ENCODE results near the gene NASP. TPM values are rescaled to one million over a fixed set of nuclear protein-coding genes. Genes with fewer than 3 reads are reported as not detected.

Gene NASP
- total and polyA plus RNA-seq, 2 experiments from 2014 or later, result 294 to 1,039 TPM

- TF ChIP-seq ZNF462 (CRISPR knock-in tag; IDR thresholded peaks at IDR 0.05) (no peak), CREB1 (CRISPR knock-in tag; IDR thresholded peaks at IDR 0.05; ENCODE audit: low read depth) (no peak), REST (IDR thresholded peaks at IDR 0.05; ENCODE audit: unreplicated experiment) (no peak)
Observed at GRCh38 chr1:45589861-45590260, 6.0 kb downstream of the NASP start (continued).

GRCh38 chr1:45594412-45594811, 10.6 kb downstream of the NASP start:
- peaks cover 98% of the 10 kb centered on the region for H4K20me1 ChIP-seq (replicated peaks; ENCODE audit: insufficient read depth)
- no peaks in the 10 kb centered on the region for H3K9me3 Mint-ChIP-seq
- no peak overlapping the region for H3K27ac Mint-ChIP-seq
- peaks cover 91% of the 10 kb centered on the region for H3K36me3 Mint-ChIP-seq (ENCODE audit: low read depth)
- peaks cover 100% of the 10 kb centered on the region for H3K79me2 ChIP-seq (replicated peaks; ENCODE audit: insufficient read depth)
- DNase-seq (ENCODE audit: low spot score), result no peak
- no peak overlapping the region for H2AFZ ChIP-seq
- peaks cover 12% of the 10 kb centered on the region; the same call in 1 of the 2 replicates for H3K4me1 ChIP-seq (ENCODE audit: insufficient read depth)
- peaks cover 66% of the 10 kb centered on the region for H3K36me3 ChIP-seq (ENCODE audit: insufficient read depth)
- H3K4me3 Mint-ChIP-seq, result no peak overlapping the region
- peaks cover 16% of the 10 kb centered on the region; the same call in 2 of the 3 replicates for H3K4me1 Mint-ChIP-seq
- H3K4me3 ChIP-seq, result no peak overlapping the region
- peak overlapping the region; percentile 42; the same call in 1 of the 2 replicates for H3K27ac ChIP-seq (ENCODE audit: low read depth)
- peaks cover 29% of the 10 kb centered on the region; the same call in 1 of the 2 replicates for H3F3A ChIP-seq (replicated peaks; ENCODE audit: low read depth)
- ATAC-seq, result no peak
- no peaks in the 10 kb centered on the region for H3K27me3 ChIP-seq (ENCODE audit: insufficient read depth)
- H3K27me3 Mint-ChIP-seq (ENCODE audit: insufficient read depth, low read depth, poor library complexity), result peaks cover 8% of the 10 kb centered on the region
- no peak overlapping the region for H3K4me2 ChIP-seq
- H3K9me2 ChIP-seq (ENCODE audit: insufficient read depth), result no peaks in the 10 kb centered on the region
- TF ChIP-seq REST (IDR thresholded peaks at IDR 0.05; ENCODE audit: unreplicated experiment), result no peak
